ENCODE data around the gene GMPPA. TPM values are rescaled to one million over a fixed set of nuclear protein-coding genes. Genes with fewer than 3 reads are reported as not detected.

Gene GMPPA
- total and polyA plus RNA-seq, 5 donors, result 21.6 to 27.5 (median 25.1) TPM

DNA sequence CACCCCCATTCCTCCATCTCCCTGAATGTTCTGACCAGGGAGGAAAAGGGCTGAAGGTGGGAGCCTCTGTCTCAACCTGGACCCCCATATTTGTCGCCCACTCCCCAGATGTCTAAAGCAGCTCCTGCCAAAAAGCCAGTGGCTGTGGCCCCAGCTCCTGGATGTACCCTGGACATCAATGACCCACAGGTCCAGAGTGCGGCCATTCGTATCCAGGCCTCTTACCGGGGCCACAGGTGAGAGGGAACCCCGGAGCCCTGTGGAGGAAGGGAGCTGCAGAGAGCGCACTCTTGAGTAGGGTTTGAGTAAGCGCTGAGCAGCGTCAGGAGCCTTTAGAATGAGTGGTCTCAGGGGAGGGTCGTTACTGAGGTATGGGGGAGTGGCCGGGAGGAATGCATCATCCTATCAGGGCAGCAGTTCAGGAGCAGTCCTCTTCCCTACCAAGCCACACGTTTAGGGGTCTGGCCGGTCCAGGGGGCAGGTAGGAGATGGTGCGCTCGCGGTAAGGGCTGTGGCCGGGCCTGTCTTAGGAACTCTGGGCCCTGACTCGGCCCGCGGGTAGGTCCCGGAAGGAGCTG lies 2.4 kb upstream of the GMPPA start:
- intact Hi-C loops (cut with DNase I), result no loop called here
- no peaks in the 10 kb centered on the region for H3K27me3 ChIP-seq (ENCODE audit: control insufficient read depth, insufficient read depth)

DNA sequence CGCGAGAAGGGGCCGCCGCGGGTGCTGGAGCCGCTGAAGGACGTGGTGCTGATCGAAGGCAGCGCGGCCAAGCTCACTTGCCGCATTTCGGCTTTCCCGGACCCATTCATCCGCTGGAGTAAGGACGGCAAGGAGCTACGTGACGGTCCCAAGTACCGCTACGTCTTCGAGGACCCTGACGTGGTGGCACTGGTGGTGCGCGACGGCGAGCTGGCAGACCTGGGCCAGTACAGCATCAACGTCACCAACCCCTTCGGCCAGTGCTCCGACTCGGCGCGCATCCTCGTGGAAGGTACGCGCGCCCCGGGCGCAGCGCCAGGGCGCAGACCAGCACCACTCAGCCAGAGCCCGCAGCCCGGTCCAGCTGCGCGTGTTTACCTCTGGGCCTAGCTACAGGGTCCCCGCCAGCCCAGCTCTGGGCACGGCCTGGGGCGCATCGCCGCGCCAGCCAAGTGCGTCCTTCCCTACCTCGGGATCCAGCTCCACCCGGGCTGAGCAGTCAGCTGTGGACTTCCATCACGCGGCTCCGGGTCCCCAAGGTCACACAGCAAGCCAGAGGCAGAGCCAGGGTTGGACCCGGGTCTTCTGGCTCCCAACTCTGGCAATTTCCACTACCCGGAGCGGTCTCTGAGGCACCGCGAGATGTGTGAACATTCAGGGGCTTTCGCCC lies 1.7 kb upstream of the GMPPA start:
- WGBS, result 33% methylated on average over 61 of the region's 61 CpGs
- intact Hi-C loops (cut with DNase I), result no loop called here
- Histone ChIP-seq H3K4me3 (ENCODE audit: low read length) (peak overlapping the region; percentile 87), H3K27me3 (ENCODE audit: control insufficient read depth, insufficient read depth) (no peaks in the 10 kb centered on the region), H3K4me1 (ENCODE audit: control insufficient read depth, insufficient read depth, low read length) (no peaks in the 10 kb centered on the region), H3K27ac (ENCODE audit: low read length) (no peak overlapping the region), H3K9me3 (ENCODE audit: control insufficient read depth, low read length) (no peaks in the 10 kb centered on the region)
- DNase-seq (peak; percentile 42 to 79 (median 77)), ATAC-seq (no peak)

More for the DNA sequence above, 2.4 kb upstream of the GMPPA start:
- WGBS, result 45% methylated on average over 20 of the region's 20 CpGs
- no peak overlapping the region for H3K4me3 ChIP-seq (ENCODE audit: low read length)
- no peaks in the 10 kb centered on the region for H3K9me3 ChIP-seq (ENCODE audit: control insufficient read depth, low read length)
- no peak overlapping the region for H3K27ac ChIP-seq (ENCODE audit: low read length)
- DNase-seq (peak in 2 of 3 donors; percentile 59 to 61), ATAC-seq (no peak)
- no peaks in the 10 kb centered on the region for H3K4me1 ChIP-seq (ENCODE audit: control insufficient read depth, insufficient read depth, low read length)

DNA sequence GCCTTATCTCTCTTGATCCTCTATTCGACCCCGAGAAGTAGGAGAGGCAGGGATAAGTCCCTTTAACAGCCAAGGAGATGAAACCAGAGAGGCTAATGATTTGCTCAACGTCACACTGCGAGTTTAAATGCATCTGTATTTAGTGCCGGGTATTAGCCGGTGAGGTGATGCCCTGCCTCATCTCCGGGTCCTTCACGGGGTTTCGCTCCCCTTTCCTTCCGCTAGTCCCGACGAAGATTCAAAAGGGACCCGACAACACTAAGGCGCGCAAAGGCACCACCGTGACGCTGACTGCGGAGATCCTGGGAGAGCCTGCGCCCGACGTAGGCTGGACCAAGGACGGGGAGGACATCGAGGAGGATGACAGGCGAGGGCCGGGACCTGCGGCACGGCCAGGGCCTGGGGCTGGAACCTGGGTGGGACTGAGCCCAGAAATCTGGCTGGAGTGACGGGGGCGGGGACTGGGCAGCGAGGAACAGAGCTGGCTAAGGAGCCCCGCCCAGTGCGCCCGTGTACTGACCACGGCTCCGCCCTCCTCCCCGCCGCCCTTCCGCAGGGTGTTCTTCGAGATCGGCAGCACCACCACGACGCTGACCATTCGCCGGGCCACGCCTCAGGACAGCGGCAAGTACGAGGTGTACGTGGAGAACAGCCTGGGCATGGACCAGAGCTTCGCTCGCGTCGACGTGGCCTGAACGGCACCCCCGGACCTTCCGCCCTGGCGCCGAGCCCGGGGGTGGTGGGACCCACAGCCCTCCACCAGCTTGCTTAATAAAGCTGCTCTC lies 1.0 kb upstream of the GMPPA start:
- ATAC-seq (peak; percentile 91), DNase-seq (peak; percentile 97 to 99 (median 98))
- Histone ChIP-seq H3K27me3 (ENCODE audit: control insufficient read depth, insufficient read depth) (no peaks in the 10 kb centered on the region), H3K9me3 (ENCODE audit: control insufficient read depth, low read length) (no peaks in the 10 kb centered on the region), H3K4me1 (ENCODE audit: control insufficient read depth, insufficient read depth, low read length) (no peaks in the 10 kb centered on the region), H3K4me3 (ENCODE audit: low read length) (peak overlapping the region; percentile 87), H3K27ac (ENCODE audit: low read length) (peak overlapping the region; percentile 86)
- intact Hi-C loops (cut with DNase I), result no loop called here
- 6% methylated on average over 59 of the region's 59 CpGs for WGBS

DNA sequence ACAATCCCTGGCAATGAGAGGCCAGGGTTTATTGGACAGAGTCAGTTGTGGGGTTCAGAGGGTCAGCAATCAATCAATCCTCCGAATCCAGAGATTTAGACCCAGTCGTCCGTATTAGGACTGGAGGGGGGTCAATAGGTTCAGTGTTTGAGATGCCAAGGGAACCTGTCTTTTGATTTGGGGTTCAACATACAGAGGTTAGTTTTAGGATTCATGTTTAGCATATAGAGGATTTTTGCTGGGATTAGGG lies 292 bp downstream of the GMPPA start:
- peak overlapping the region; percentile 87 for H3K4me3 ChIP-seq (ENCODE audit: low read length)
- no peak for DNase-seq
- no peaks in the 10 kb centered on the region for H3K27me3 ChIP-seq (ENCODE audit: control insufficient read depth, insufficient read depth)
- H3K27ac ChIP-seq (ENCODE audit: low read length), result peak overlapping the region; percentile 86
- intact Hi-C loops (cut with DNase I), result no loop called here
- ATAC-seq, result no peak
- no peaks in the 10 kb centered on the region for H3K9me3 ChIP-seq (ENCODE audit: control insufficient read depth, low read length)
- 0% methylated on average over 3 of the region's 3 CpGs for WGBS
- H3K4me1 ChIP-seq (ENCODE audit: control insufficient read depth, insufficient read depth, low read length), result no peaks in the 10 kb centered on the region

DNA sequence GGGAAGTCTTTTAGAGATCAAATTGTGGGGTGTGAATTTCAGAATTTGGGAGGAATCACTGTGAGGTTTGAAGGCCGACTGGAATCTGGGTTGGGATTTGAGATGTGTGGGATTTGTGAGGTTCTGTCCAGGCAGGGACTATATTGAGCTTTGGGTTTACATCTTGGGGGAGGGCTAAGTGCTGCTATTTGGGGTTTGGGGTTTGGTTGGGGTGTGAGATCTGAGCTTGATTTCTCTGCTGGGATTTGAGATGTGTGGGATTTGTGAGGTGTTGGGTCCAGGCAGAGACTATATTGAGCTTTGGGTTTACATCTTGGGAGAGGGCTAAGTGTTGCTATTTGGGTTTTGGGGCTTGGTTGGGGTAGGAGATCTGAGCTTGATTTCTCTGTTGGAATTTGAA lies 864 bp downstream of the GMPPA start:
- Histone ChIP-seq H3K27me3 (ENCODE audit: control insufficient read depth, insufficient read depth) (no peaks in the 10 kb centered on the region), H3K4me1 (ENCODE audit: control insufficient read depth, insufficient read depth, low read length) (no peaks in the 10 kb centered on the region), H3K4me3 (ENCODE audit: low read length) (peak overlapping the region; percentile 87), H3K27ac (ENCODE audit: low read length) (no peak overlapping the region), H3K9me3 (ENCODE audit: control insufficient read depth, low read length) (no peaks in the 10 kb centered on the region)
- 64% methylated on average over 1 of the region's 1 CpG for WGBS
- DNase-seq (no peak), ATAC-seq (no peak)
- intact Hi-C loops (cut with DNase I), result no loop called here

DNA sequence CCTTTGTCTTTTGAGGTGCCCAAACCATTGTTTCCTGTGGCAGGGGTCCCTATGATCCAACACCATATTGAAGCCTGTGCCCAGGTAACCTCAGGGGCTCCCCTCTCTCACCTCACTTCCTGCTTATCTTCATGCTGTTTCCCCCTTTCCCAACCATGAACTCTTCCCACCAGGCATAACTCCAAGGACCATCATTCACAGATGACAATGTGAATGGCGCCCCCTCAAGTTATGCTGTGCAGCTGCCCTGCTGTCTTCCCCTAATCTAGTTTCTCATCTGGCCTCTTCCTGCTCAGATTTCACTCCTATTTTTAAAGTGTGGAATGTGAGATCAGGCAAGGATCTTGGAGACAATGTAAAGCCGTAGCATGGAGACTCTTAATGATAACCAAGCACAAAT lies 1.4 kb downstream of the GMPPA start:
- intact Hi-C loops (cut with DNase I), result no loop called here
- DNase-seq, result peak in 2 of 3 donors; percentile 6 to 7
- no peaks in the 10 kb centered on the region for H3K4me1 ChIP-seq (ENCODE audit: control insufficient read depth, insufficient read depth, low read length)
- no peak overlapping the region for H3K4me3 ChIP-seq (ENCODE audit: low read length)
- no peaks in the 10 kb centered on the region for H3K9me3 ChIP-seq (ENCODE audit: control insufficient read depth, low read length)
- 84% methylated on average over 2 of the region's 2 CpGs for WGBS
- H3K27me3 ChIP-seq (ENCODE audit: control insufficient read depth, insufficient read depth), result no peaks in the 10 kb centered on the region
- H3K27ac ChIP-seq (ENCODE audit: low read length), result no peak overlapping the region
- ATAC-seq, result no peak

DNA sequence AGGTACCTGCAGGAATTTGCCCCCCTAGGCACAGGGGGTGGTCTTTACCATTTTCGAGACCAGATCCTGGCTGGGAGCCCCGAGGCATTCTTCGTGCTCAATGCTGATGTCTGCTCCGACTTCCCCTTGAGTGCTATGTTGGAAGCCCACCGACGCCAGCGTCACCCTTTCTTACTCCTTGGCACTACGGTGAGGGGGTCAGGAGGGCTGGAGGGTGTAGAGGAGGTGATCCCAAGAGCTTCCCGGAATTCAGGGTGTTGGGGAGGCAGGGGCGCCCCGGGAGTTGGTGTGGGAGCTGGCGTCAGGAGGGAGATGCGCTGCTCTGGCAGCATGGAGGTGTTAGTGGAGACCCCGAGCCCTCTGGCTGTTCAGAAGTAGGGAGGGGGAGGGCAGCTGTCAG lies 3.2 kb downstream of the GMPPA start:
- 69% methylated on average over 14 of the region's 14 CpGs for WGBS
- intact Hi-C loops (cut with DNase I), result no loop called here
- Histone ChIP-seq H3K27me3 (ENCODE audit: control insufficient read depth, insufficient read depth) (no peaks in the 10 kb centered on the region), H3K27ac (ENCODE audit: low read length) (no peak overlapping the region), H3K4me3 (ENCODE audit: low read length) (no peak overlapping the region), H3K9me3 (ENCODE audit: control insufficient read depth, low read length) (no peaks in the 10 kb centered on the region), H3K4me1 (ENCODE audit: control insufficient read depth, insufficient read depth, low read length) (no peaks in the 10 kb centered on the region)
- no peak for ATAC-seq
- DNase-seq, result peak in 2 of 3 donors; percentile 36 to 59

DNA sequence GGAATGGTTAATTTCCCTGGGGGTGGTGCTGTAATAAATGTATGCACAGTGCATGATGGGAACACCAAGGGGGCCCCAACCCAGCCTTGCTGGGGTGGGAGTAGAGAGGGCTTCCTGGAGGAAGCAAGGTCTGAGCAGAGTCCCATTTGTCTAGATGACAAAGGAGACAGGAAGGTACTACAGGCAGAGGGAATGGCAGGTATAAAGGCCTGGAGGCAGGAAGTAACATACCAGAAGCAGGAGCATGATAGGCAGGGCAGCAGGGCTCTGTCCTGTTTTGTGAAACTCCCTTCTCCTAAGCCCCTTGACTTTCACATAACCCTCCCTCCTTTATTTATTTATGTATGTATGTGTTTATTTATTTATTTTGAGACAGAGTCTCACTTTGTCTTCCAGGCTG lies 3.9 kb downstream of the GMPPA start:
- Histone ChIP-seq H3K27ac (ENCODE audit: low read length) (no peak overlapping the region), H3K27me3 (ENCODE audit: control insufficient read depth, insufficient read depth) (no peaks in the 10 kb centered on the region), H3K4me1 (ENCODE audit: control insufficient read depth, insufficient read depth, low read length) (no peaks in the 10 kb centered on the region), H3K4me3 (ENCODE audit: low read length) (no peak overlapping the region), H3K9me3 (ENCODE audit: control insufficient read depth, low read length) (no peaks in the 10 kb centered on the region)
- no peak for ATAC-seq
- DNase-seq, result peak in 1 of 3 donors; percentile 0
- intact Hi-C loops (cut with DNase I), result no loop called here

DNA sequence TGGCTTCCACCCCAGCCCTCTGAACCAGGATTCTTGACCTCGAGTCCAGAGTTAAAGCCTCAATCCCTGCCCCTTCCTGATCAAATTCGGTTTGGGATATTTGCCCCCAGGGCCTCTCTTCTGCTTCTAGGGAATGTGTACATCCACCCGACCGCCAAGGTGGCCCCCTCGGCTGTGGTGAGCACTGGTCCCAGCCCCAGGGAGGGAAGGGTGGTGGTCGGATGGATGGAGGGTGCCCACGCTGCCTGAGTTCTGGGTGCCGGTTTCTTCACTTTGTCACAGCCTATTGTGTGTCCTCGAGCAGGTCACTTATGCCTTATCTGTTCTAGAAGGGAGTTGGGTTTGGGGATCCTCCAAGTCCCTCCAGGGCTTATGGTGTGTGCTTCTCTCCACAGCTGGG lies 6.9 kb downstream of the GMPPA start:
- Histone ChIP-seq H3K4me3 (ENCODE audit: low read length) (no peak overlapping the region), H3K27ac (ENCODE audit: low read length) (no peak overlapping the region), H3K27me3 (ENCODE audit: control insufficient read depth, insufficient read depth) (no peaks in the 10 kb centered on the region), H3K9me3 (ENCODE audit: control insufficient read depth, low read length) (no peaks in the 10 kb centered on the region), H3K4me1 (ENCODE audit: control insufficient read depth, insufficient read depth, low read length) (peaks cover 3% of the 10 kb centered on the region)
- DNase-seq (peak in 1 of 3 donors; percentile 33), ATAC-seq (no peak)
- intact Hi-C loops (cut with DNase I), result no loop called here
- WGBS, result 86% methylated on average over 9 of the region's 9 CpGs

DNA sequence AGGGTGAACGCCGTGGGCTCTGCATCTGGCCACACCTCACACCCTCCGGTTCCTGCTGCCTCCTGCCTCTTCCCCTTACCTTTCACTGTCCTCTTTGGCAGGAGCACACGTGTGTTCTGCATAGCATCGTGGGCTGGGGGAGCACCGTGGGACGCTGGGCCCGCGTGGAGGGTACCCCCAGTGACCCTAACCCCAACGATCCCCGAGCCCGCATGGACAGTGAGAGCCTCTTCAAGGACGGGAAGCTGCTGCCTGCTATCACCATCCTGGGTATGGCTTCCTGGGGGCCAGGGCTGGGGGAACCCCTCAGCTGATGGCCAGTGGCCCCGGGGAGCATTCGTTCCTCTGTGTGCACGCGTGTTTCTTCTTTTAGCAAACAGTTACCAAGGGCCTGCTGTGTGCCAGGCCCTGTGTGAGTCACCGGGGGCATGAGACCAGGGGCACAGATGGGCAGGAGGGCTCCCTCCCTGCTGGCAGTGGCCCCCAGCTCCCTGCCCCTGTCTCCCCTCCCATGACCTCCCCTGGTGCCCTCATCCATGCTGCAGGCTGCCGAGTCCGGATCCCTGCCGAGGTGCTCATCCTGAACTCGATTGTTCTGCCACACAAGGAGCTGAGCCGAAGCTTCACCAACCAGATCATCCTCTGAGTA lies 7.6 kb downstream of the GMPPA start:
- H3K4me3 ChIP-seq (ENCODE audit: low read length), result no peak overlapping the region
- peaks cover 3% of the 10 kb centered on the region for H3K4me1 ChIP-seq (ENCODE audit: control insufficient read depth, insufficient read depth, low read length)
- no peaks in the 10 kb centered on the region for H3K9me3 ChIP-seq (ENCODE audit: control insufficient read depth, low read length)
- 81% methylated on average over 23 of the region's 23 CpGs for WGBS
- ATAC-seq, result no peak
- peak in 1 of 3 donors; percentile 39 for DNase-seq
- intact Hi-C loops (cut with DNase I), result no loop called here
- no peak overlapping the region for H3K27ac ChIP-seq (ENCODE audit: low read length)
- no peaks in the 10 kb centered on the region for H3K27me3 ChIP-seq (ENCODE audit: control insufficient read depth, insufficient read depth)

Measured in right cardiac atrium (tissue), 5 donors.